ENCODE data around the gene DYNLT4. TPM values are rescaled to one million over a fixed set of nuclear protein-coding genes. Genes with fewer than 3 reads are reported as not detected.
A peak's percentile ranks its signal among the peaks of the same experiment; 100 is the strongest.
"Not testable (repeated sequence)": the region's sequence is repeated elsewhere in the genome, so short reads cannot be mapped to it uniquely, and the experiment has no call there.

DYNLT4 gene
- polyA plus RNA-seq, 3 donors from 2014 or later, result not detected

DNA sequence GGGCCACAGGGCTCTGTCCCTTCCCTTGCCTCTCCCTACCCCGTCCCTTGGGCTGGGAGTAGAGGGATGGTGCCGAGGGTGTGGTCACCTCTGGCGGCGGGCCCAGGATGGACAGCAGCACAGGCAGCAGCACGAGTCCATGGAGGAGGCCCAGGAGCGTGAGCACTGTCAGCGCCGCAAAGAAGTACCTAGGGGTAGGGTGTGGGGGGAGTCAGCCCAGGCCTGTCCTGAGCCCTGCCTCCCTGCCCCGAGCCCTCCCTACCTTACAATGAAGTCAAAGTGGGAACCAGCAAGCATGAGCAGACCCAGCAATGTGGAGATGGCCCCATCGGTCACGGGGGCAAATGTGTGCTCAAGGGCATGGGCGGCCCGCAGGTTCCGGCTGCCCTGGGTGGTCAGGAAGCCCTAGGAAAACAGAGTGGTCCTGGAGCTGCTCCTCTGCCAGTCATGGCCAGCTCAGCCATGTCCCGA lies 15.9 kb upstream of the DYNLT4 start:
- Mint-ChIP-seq H3K9me3 (peaks cover 0 to 2% (median 0%) of the 10 kb centered on the region in 6 donors), H3K4me1 (peaks cover 33 to 37% of the 10 kb centered on the region in 2 donors), H3K27ac (no peak overlapping the region), H3K36me3 (no peaks in the 10 kb centered on the region), H3K27me3 (ENCODE audit: low read depth in 3 of 3) (peaks cover 7 to 10% (median 9%) of the 10 kb centered on the region in 3 donors), H3K4me3 (no peak overlapping the region)
- DNase-seq, result no peak

DNA sequence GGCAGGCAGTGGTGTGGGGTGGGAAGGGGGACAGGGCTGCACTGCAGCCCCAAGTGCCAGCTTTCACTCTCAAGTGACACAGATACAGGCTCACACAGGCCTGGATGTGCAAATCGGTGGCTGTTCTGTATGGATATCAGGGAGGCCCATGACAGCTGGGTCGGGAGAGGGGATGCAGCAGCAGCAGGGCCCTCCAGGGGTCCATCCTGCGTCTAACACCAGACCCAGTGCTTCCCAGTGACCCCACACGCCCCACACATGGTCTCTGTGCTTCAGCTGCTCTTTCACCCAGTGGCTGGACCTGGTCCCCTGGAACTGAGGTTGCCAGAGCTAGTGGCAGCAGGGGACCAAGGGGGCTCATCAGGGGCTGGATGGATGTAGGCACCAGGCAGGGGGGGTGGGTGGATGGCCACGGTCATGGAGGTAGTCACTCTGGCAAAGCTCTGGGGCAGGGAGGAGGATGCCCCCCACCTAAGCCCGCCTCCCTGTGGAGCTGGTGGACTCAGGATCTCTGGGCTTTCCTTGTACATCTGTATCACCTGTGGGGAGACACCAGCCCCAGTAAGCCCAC lies 15.1 kb upstream of the DYNLT4 start:
- no peaks in the 10 kb centered on the region for H3K36me3 Mint-ChIP-seq
- peaks cover 7 to 15% (median 9%) of the 10 kb centered on the region in 3 donors for H3K27me3 Mint-ChIP-seq (ENCODE audit: low read depth in 3 of 3)
- H3K9me3 Mint-ChIP-seq, result peaks cover 0 to 2% (median 0%) of the 10 kb centered on the region in 6 donors
- H3K4me3 Mint-ChIP-seq, result no peak overlapping the region
- peaks cover 37 to 45% of the 10 kb centered on the region in 2 donors for H3K4me1 Mint-ChIP-seq
- no peak overlapping the region for H3K27ac Mint-ChIP-seq
- no peak for DNase-seq

DNA sequence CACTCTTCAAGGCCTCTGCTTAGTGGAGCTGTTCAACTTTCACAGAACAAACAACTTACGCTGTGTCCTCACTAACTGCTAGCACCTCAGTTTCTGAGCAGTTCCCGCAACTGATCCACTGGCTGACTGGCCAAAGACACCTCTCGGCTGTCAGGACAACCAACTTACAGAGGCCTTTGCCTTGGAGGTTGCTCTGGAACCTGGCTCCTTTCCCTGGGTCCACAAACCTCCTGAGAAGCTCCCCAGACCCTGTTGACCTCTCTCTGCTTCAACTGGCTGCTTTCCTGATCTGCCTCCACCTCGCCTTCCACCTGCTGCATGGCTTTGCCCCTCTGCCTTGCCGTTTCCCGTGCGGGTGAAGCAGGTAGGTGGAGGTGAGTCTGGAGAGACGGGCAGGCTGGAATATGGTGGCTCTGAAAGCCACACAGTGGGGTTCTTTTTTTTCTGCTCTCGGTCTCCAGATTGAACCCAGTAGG lies 14.1 kb upstream of the DYNLT4 start:
- Mint-ChIP-seq H3K27ac (peak overlapping the region; percentile 69 to 100 (median 92)), H3K27me3 (ENCODE audit: low read depth in 3 of 3) (peaks cover 7 to 15% (median 8%) of the 10 kb centered on the region in 3 donors), H3K36me3 (no peaks in the 10 kb centered on the region), H3K9me3 (peaks cover 0 to 1% (median 0%) of the 10 kb centered on the region in 6 donors), H3K4me3 (peak overlapping the region; percentile 88 to 98 (median 97)), H3K4me1 (peaks cover 37 to 48% of the 10 kb centered on the region in 2 donors)
- no peak for DNase-seq

DNA sequence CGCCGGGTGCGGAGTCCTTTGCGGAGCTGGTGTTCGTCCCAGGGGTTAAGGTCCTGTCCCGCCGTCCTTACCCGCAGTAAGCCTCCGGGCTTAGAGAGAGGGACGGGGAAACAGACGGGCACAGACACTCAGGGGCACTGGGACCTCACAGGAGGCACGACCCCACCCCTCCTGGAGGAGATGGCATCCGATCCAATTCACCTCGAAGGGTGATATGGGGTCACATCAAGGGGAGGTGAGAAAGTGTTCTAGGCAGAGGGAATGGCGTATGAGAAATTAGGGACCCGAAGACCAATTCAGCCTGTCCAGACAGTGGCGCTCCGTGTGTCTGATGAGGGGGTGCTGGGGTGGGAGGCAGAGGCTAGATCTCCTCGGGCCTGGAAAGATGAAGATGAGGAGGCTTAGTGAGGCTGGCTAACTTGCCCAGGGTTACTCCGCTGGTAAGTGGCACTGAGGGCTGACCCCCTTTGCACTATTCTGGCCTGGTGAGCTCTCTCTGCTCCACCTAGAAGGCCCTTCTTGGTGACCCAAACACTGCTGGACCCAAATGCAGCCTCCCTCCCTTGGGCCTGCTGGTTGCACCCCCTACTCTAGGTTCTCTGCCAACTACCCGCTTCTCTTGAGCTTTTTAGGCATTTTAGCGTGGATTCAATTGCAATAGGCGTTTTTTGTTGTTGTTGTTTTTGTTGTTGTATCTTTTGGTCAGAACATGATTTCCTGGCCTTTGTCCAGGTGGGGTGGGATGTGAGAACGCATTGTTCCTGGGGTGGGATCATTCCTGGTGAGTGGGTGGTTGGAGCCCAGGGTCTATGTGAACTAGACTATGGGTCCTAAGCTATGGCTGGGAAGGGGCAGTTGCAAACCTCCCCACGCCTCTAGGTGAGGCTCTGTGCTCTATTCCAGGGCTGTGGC lies 13.4 kb upstream of the DYNLT4 start:
- no peaks in the 10 kb centered on the region for H3K9me3 Mint-ChIP-seq
- H3K4me1 Mint-ChIP-seq, result peaks cover 37 to 48% of the 10 kb centered on the region in 2 donors
- H3K36me3 Mint-ChIP-seq, result no peaks in the 10 kb centered on the region
- H3K27ac Mint-ChIP-seq, result peak overlapping the region; percentile 100
- no peak for DNase-seq
- peak overlapping the region; percentile 88 to 98 (median 97) for H3K4me3 Mint-ChIP-seq
- H3K27me3 Mint-ChIP-seq (ENCODE audit: low read depth in 3 of 3), result peaks cover 6 to 16% (median 7%) of the 10 kb centered on the region in 3 donors

DNA sequence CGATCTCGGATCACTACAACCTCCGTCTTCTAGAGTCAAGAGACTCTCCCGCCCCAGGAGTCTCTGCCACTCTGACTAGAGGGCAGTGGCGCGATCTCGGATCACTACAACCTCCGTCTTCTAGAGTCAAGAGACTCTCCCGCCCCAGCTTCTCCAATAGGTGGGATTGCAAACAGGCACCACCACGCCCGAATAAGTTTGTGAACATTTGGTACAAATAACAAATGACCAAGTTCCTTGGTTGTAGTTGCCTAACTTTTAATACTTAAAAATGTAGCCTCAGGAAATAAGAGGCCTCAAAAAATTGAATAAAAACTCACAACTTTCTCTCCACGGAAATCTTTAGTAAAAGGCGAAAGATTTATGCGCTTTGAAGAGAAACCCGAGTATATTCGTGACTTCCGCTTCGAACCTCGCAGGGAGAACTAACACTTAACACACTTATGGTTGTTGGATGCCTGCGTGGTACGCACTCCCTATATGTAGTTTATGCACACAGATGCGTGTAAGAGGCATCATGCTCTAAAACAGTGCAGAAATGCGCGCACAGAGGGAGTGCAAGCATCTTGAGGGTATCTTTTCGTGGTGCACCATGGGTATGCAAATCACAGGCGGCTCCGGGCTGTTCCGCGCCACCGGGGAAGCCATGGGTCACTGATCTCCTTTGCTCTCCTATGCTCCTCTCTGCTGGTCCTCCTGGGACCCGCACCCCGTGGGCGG lies 12.6 kb upstream of the DYNLT4 start:
- Mint-ChIP-seq H3K36me3 (no peaks in the 10 kb centered on the region), H3K27ac (peak overlapping the region; percentile 100), H3K9me3 (no peaks in the 10 kb centered on the region), H3K4me3 (peak overlapping the region; percentile 88 to 98 (median 97)), H3K4me1 (peaks cover 44 to 55% of the 10 kb centered on the region in 2 donors), H3K27me3 (ENCODE audit: low read depth in 3 of 3) (peaks cover 4 to 16% (median 9%) of the 10 kb centered on the region in 3 donors)
- peak; percentile 90 to 91 (median 91) for DNase-seq

DNA sequence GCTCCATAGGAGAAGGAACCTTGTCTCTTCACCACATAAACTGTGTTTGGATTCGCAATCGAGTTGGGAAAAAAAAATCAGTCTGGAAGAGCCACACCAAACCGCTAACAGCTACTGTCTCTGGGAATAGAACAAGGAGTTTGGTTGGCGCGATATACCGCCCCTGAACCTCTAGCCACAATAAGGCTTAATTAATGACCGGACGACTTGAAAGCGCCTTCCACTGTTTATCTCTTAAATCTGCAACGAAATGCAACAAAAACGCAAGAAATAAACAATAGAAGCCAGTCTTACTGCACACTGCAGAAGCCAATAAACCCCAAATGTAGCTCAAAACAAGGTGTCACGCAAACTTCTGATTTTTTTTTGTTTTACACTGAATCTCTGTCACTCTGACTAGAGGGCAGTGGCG lies 12.1 kb upstream of the DYNLT4 start:
- H3K4me3 Mint-ChIP-seq, result peak overlapping the region; percentile 88 to 98 (median 97)
- peak overlapping the region; percentile 100 for H3K27ac Mint-ChIP-seq
- H3K36me3 Mint-ChIP-seq, result no peaks in the 10 kb centered on the region
- no peak for DNase-seq
- H3K4me1 Mint-ChIP-seq, result peaks cover 45 to 59% of the 10 kb centered on the region in 2 donors
- peaks cover 4 to 16% (median 11%) of the 10 kb centered on the region in 3 donors for H3K27me3 Mint-ChIP-seq (ENCODE audit: low read depth in 3 of 3)
- no peaks in the 10 kb centered on the region for H3K9me3 Mint-ChIP-seq

DNA sequence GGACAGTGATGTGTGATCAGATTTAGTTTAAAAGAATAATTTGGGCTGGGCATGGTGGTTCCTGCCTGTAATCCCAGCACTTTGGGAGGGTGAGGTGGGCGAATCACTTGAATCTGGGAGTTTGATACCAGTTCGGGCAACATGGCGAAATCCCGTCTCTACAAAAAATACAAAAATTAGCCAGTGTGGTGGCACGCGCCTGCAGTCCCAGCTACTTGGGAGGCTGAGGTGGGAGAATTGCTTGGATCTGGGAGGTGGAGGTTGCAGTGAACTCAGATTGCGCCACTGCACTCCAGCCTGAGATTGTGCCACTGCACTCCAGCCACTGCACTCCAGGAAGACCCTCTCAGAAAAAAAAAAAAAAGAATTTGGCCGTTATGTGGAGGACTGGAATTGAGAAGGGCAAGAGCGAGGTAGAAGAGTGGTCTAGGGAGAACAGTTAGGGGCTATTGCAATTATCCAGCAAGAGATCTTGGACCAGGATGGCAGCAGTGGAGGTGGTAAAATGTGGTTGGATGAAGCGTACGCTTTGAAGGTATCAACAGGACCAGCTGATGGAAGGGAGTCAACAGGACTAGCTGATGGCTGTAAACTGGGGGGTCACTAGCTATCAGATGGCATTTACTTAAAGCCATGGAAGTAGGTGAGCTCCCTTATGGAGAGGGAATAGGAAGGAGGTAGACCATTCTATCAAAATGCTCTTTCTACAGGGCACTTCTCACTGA lies 10.8 kb upstream of the DYNLT4 start:
- no peak for DNase-seq
- peak overlapping the region; percentile 58 to 100 (median 80) for H3K27ac Mint-ChIP-seq
- H3K27me3 Mint-ChIP-seq (ENCODE audit: low read depth in 3 of 3), result peaks cover 4 to 16% (median 11%) of the 10 kb centered on the region in 3 donors
- peak overlapping the region; percentile 50 to 97 (median 67) for H3K4me3 Mint-ChIP-seq
- H3K4me1 Mint-ChIP-seq, result peaks cover 51 to 65% of the 10 kb centered on the region in 2 donors
- H3K36me3 Mint-ChIP-seq, result no peaks in the 10 kb centered on the region
- H3K9me3 Mint-ChIP-seq, result no peaks in the 10 kb centered on the region

DNA sequence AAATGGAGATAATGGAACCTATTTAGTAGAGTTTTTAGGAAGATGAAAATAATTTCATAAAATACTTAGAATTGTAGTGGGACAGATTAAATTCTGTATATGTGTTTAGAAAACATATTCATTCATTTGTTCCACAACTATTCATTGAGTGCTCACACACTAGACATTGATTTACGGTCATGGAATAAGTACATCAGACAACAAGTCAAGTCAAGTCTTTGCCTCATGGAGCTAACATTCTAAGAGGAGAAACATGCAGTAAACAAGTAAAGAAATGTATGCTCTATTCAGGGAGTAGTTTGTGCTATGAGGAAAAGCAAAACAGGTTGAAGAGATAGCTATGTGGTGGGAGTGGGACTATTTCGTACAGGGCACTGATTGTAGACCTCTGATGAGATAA lies 10.2 kb upstream of the DYNLT4 start:
- Mint-ChIP-seq H3K4me3 (peak overlapping the region in 4 of 5 donors; percentile 9 to 72 (median 60)), H3K27me3 (ENCODE audit: low read depth in 3 of 3) (peaks cover 4 to 16% (median 11%) of the 10 kb centered on the region in 3 donors), H3K36me3 (no peaks in the 10 kb centered on the region), H3K4me1 (peaks cover 53 to 65% of the 10 kb centered on the region in 2 donors), H3K9me3 (no peaks in the 10 kb centered on the region), H3K27ac (peak overlapping the region; percentile 54 to 100 (median 79))
- no peak for DNase-seq

DNA sequence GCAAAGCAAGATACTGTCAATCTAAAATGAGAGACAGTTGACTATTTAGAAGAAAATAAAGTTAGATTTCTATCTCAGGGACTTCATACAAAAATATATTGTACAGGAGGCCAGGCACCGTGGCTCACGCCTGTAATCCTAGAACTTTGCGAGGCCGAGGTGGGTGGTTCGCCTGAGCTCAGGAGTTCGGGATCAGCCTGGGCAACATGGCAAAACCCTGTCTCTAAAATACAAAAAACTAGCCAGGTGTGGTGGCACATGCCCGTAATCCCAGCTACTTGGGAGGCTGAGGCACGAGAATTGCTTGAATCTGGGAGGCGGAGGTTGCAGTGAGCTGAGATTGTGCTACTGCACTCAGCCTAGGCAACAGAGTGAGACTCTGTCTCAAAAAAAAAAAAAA lies 8.8 kb upstream of the DYNLT4 start:
- H3K36me3 Mint-ChIP-seq, H3K9me3 Mint-ChIP-seq, DNase-seq: not testable (repeated sequence)
- peaks cover 54 to 64% of the 10 kb centered on the region in 2 donors for H3K4me1 Mint-ChIP-seq
- peak overlapping the region in 1 of 6 donors; percentile 29 for H3K27ac Mint-ChIP-seq
- H3K4me3 Mint-ChIP-seq, result peak overlapping the region in 1 of 5 donors; percentile 87
- peaks cover 4 to 16% (median 11%) of the 10 kb centered on the region in 3 donors for H3K27me3 Mint-ChIP-seq (ENCODE audit: low read depth in 3 of 3)

DNA sequence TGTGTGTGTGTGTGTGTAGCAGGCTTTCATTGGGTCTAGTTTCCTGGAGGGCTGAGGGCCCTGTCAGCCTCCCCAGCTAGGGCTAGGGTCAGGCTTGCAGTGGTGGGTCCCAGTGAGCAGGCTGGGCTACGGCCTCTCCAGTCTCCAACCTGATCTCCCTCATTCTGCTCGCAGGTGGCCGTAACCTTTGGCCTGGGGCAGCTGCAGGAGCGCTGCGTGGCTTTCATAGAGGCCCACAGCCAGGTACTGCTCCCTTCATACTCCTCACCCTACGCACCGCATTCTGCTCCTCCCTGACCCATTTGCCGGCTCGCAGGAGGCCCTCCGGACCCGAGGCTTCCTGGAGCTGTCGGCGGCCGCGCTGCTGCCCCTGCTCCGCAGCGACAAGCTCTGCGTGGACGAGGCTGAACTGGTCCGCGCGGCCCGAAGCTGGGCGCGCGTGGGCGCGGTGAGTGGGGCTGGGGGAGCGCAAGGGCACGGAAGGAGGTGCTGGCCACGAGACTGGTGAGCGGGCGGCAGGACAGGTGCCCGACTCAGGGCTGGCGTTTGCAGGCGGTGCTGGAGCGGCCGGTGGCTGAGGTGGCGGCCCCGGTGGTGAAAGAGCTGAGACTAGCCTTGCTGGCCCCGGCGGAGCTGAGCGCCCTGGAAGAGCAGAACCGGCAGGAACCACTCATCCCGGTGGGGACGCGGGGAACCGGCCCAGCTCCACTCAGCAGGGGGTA lies 5.8 kb upstream of the DYNLT4 start:
- Mint-ChIP-seq H3K9me3 (no peaks in the 10 kb centered on the region), H3K36me3 (no peaks in the 10 kb centered on the region), H3K4me1 (peaks cover 53 to 55% of the 10 kb centered on the region in 2 donors), H3K27ac (peak overlapping the region in 1 of 6 donors; percentile 67), H3K4me3 (peak overlapping the region in 4 of 5 donors; percentile 36 to 87 (median 76)), H3K27me3 (ENCODE audit: low read depth in 3 of 3) (peaks cover 0 to 13% (median 7%) of the 10 kb centered on the region in 3 donors)
- DNase-seq, result no peak

DNA sequence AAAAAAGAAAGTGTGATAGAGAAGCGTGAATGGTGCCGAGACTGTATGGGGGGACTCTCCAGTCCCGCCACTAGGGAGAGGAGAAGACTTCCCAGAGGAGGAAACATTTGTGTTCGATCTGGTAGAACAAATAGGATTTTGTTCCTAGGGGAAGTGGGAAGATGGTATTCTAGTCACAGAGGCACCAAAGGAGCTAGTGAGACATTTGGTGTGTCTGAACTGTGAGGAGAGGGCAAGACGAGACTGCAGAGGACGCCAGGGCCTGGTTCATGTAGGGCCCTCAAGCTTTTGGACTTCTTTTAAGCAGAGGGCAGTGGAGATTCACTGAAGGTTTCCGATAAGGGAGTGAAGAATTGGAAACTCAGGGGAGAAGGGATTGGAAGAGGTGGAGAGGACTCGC lies 4.1 kb upstream of the DYNLT4 start:
- Mint-ChIP-seq H3K27me3 (ENCODE audit: low read depth in 3 of 3) (peaks cover 0 to 8% (median 7%) of the 10 kb centered on the region in 3 donors), H3K9me3 (no peaks in the 10 kb centered on the region), H3K27ac (peak overlapping the region; percentile 14 to 98 (median 50)), H3K36me3 (no peaks in the 10 kb centered on the region), H3K4me3 (peak overlapping the region in 4 of 5 donors; percentile 33 to 69 (median 48)), H3K4me1 (peaks cover 52 to 64% of the 10 kb centered on the region in 2 donors)
- DNase-seq, result no peak

DNA sequence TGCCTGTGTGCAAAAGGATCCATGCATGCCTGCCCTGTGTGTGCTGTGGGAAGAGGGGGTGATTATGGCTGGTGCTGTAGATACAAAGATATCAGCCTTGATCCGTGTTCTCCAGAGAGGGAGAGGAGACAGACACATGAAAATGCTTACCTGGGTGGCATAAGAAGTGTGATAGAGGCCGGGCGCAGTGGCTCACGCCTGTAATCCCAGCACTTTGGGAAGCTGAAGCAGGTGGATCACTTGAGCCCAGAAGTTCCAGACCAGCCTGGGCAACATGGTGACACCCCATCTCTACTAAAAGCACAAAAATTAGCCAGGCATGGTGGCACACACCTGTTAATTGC lies 3.6 kb upstream of the DYNLT4 start:
- not testable (repeated sequence) for H3K9me3 Mint-ChIP-seq; DNase-seq; H3K27me3 Mint-ChIP-seq (ENCODE audit: low read depth in 3 of 3); H3K36me3 Mint-ChIP-seq
- Mint-ChIP-seq H3K27ac (peak overlapping the region; percentile 27 to 98 (median 72)), H3K4me3 (peak overlapping the region in 1 of 5 donors; percentile 69), H3K4me1 (peaks cover 52 to 64% of the 10 kb centered on the region in 2 donors)

Data from immature natural killer cell (primary cell).